Fibroblast of lung (primary cell): Measurements from ENCODE around the gene SLC38A8. TPM values are rescaled to one million over a fixed set of nuclear protein-coding genes. Genes with fewer than 3 reads are reported as not detected.

Experiments
- DNase-seq, 2 donors: peaks; one replicate each; pipeline versions ENCODE4 v3.0.0 to v3.0.0-alpha.2; 2010; ENCODE audit warnings: low read depth in 2 of 2
- H2AFZ ChIP-seq: 2 replicates; pipeline ENCODE4 v1.5.1; 2012; ENCODE audit warnings: low read length, control low read depth, inconsistent platforms
- H3K27ac ChIP-seq: 2 replicates; pipeline ENCODE4 v1.5.1; 2011; ENCODE audit warnings: low read length, control low read depth; ENCODE audit not compliant: insufficient read depth
- H3K27me3 ChIP-seq: 2 replicates; pipeline ENCODE4 v1.5.1; 2011; ENCODE audit warnings: mild to moderate bottlenecking, low read length; ENCODE audit not compliant: control insufficient read depth, insufficient read depth
- H3K36me3 ChIP-seq: 2 replicates; pipeline ENCODE4 v1.5.1; 2011; ENCODE audit warnings: low read length; ENCODE audit not compliant: control insufficient read depth, insufficient read depth
- H3K4me1 ChIP-seq: 2 replicates; pipeline ENCODE4 v1.5.1; 2011; ENCODE audit warnings: low read length; ENCODE audit not compliant: control insufficient read depth, insufficient read depth; ENCODE audit errors: extremely low read depth
- H3K4me2 ChIP-seq: 2 replicates; pipeline ENCODE4 v1.5.1; 2011; ENCODE audit warnings: low read length, control low read depth; ENCODE audit not compliant: insufficient read depth; ENCODE audit errors: extremely low read depth
- H3K4me3 ChIP-seq, 4 experiments: fragments of 200-600 bp in 1 of 4; sonication (generic) in 1 of 4; replicated peaks in 1 of 4; 2 replicates each; pipeline ENCODE4 v1.5.1; 2011 to 2016; ENCODE audit warnings: low read length in 4 of 4, low read depth in 3 of 4, mild to moderate bottlenecking in 3 of 4, control low read depth in 2 of 4, inconsistent platforms in 1 of 4, mixed read lengths in 1 of 4; ENCODE audit not compliant: insufficient read depth in 1 of 4; ENCODE audit errors: control extremely low read depth in 1 of 4
- H3K79me2 ChIP-seq: 2 replicates; pipeline ENCODE4 v1.5.1; 2012; ENCODE audit warnings: mild to moderate bottlenecking, low read length, inconsistent platforms; ENCODE audit not compliant: control insufficient read depth, insufficient read depth
- H3K9ac ChIP-seq: 2 replicates; pipeline ENCODE4 v1.5.1; 2011; ENCODE audit warnings: mild to moderate bottlenecking, low read length, control low read depth; ENCODE audit not compliant: insufficient read depth
- H3K9me3 ChIP-seq: 2 replicates; pipeline ENCODE4 v1.5.1; 2012; ENCODE audit warnings: low read depth, low read length; ENCODE audit not compliant: control insufficient read depth, insufficient read depth
- H4K20me1 ChIP-seq: 2 replicates; pipeline ENCODE4 v1.5.1; 2011; ENCODE audit warnings: low read length; ENCODE audit not compliant: control insufficient read depth, insufficient read depth; ENCODE audit errors: extremely low read depth
- CTCF ChIP-seq, 2 donors: IDR thresholded peaks in 1 of 2; conservative IDR thresholded peaks in 1 of 2; 1 replicate in 1 of 2; 2 replicates in 1 of 2; pipeline ENCODE4 v1.5.1; 2011 to 2012; ENCODE audit warnings: low read length in 2 of 2, control low read depth in 1 of 2, inconsistent platforms in 1 of 2, low read depth in 1 of 2, mild to moderate bottlenecking in 1 of 2
- EZH2 ChIP-seq: IDR thresholded peaks from 2 replicates; pipeline ENCODE4 v1.5.1; 2012; ENCODE audit warnings: low read length, control low read depth, mild to moderate bottlenecking; ENCODE audit errors: missing control alignments
- polyA plus RNA-seq, 2 donors: library from polyadenylated mRNA; depleted of rRNA in 1 of 2; stranded (reverse) in 1 of 2; unstranded in 1 of 2; fragments of >200 nt; gene quantifications; 2 replicates each; pipeline ENCODE4 v1.2.1, GENCODE V29; 2011 to 2012; ENCODE audit warnings: missing spikeins in 1 of 2
- total RNA-seq: library from RNA; depleted of rRNA; stranded (reverse); fragments of >200 nt; gene quantifications from 2 replicates; pipeline ENCODE4 v1.2.1, GENCODE V29; 2014

The SLC38A8 gene
- total and polyA plus RNA-seq, 2 donors (not counting 1 experiment from before 2014, with no cell fraction given) = not detected

DNA sequence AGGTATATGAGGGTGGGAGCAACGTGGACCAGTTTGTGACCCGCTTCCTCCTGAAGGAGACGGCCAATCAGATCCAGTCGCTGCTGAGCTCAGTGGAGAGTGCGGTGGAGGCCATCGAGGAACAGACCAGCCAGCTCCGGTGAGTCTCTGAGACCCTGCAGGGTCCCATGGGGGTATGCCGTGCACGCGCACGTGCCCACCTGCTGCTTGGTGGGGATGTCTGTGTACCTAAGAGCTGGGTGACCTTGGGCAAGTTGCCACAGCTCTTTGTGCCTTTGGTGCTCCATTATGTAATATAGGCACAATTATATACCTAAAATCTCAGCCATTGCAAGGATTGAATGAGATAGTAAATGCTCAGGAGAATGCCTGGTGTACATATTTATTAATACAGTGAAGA lies 52.1 kb downstream of the SLC38A8 start:
- no peak for DNase-seq
- no peak overlapping the region for H3K27ac ChIP-seq
- no peak overlapping the region for H3K4me3 ChIP-seq
- no peak overlapping the region for H3K4me2 ChIP-seq
- H3K9me3 ChIP-seq = no peaks in the 10 kb centered on the region
- H3K4me1 ChIP-seq = peaks cover 2% of the 10 kb centered on the region
- H3K79me2 ChIP-seq = no peaks in the 10 kb centered on the region
- H3K36me3 ChIP-seq = no peaks in the 10 kb centered on the region
- no peak overlapping the region for H3K9ac ChIP-seq
- peaks cover 7% of the 10 kb centered on the region for H3K27me3 ChIP-seq
- TF ChIP-seq EZH2 = no peak
- no peak for TF ChIP-seq CTCF (conservative IDR thresholded peaks at IDR 0.05 in 1 of 2, IDR thresholded peaks at IDR 0.05 in 1 of 2; ENCODE audit: low read depth in 1 of 2, low read length in 2 of 2)
- H4K20me1 ChIP-seq = no peaks in the 10 kb centered on the region
- H2AFZ ChIP-seq = no peak overlapping the region

GRCh38 chr16:83989300-83989699 lies 53.3 kb downstream of the SLC38A8 start:
- Histone ChIP-seq H3K79me2 (no peaks in the 10 kb centered on the region), H3K27me3 (peaks cover 7% of the 10 kb centered on the region), H3K27ac (no peak overlapping the region), H2AFZ (no peak overlapping the region), H3K4me3 (no peak overlapping the region), H4K20me1 (no peaks in the 10 kb centered on the region), H3K4me1 (peaks cover 2% of the 10 kb centered on the region), H3K4me2 (no peak overlapping the region), H3K36me3 (no peaks in the 10 kb centered on the region), H3K9me3 (no peaks in the 10 kb centered on the region), H3K9ac (no peak overlapping the region)
- no peak for DNase-seq
- TF ChIP-seq EZH2 (no peak), CTCF (conservative IDR thresholded peaks at IDR 0.05 in 1 of 2, IDR thresholded peaks at IDR 0.05 in 1 of 2; ENCODE audit: low read depth in 1 of 2, low read length in 2 of 2) (no peak)

GRCh38 chr16:83983491-83983890 lies 59.1 kb downstream of the SLC38A8 start:
- TF ChIP-seq EZH2 (no peak), CTCF (conservative IDR thresholded peaks at IDR 0.05 in 1 of 2, IDR thresholded peaks at IDR 0.05 in 1 of 2; ENCODE audit: low read depth in 1 of 2, low read length in 2 of 2) (no peak)
- Histone ChIP-seq H3K4me1 (no peaks in the 10 kb centered on the region), H3K27ac (no peak overlapping the region), H3K79me2 (no peaks in the 10 kb centered on the region), H3K4me3 (no peak overlapping the region), H2AFZ (no peak overlapping the region), H3K9ac (no peak overlapping the region), H3K9me3 (no peaks in the 10 kb centered on the region), H3K36me3 (no peaks in the 10 kb centered on the region), H4K20me1 (no peaks in the 10 kb centered on the region), H3K27me3 (peaks cover 4% of the 10 kb centered on the region), H3K4me2 (no peak overlapping the region)
- DNase-seq = peak in 1 of 2 donors; percentile 44
